HEK293 (cell line): ENCODE data around the gene FAXC.

Experiments
- CTCF ChIP-seq: fragments of 450-650 bp; formaldehyde crosslinking; IDR thresholded peaks from 2 replicates; pipeline ENCODE4 v1.5.1; 2016; ENCODE audit warnings: missing biosample characterization, missing genetic modification characterization
- MYNN ChIP-seq: fragments of 450-650 bp; formaldehyde crosslinking; IDR thresholded peaks from 2 replicates; pipeline ENCODE4 v1.5.1; 2016; ENCODE audit warnings: missing biosample characterization, missing genetic modification characterization, borderline replicate concordance

- TF ChIP-seq MYNN (tag by site-specific recombination) (no peak), CTCF (no peak)
These were observed 102.9 kb downstream of the FAXC start for GRCh38 chr6:99246602-99247001.
